GM21717 (cell line): ENCODE measurements around the gene ATF6.
"Not testable (repeated sequence)": the region's sequence is repeated elsewhere in the genome, so short reads cannot be mapped to it uniquely, and the experiment has no call there.

Source experiments
- ATAC-seq: cut with Tn5 transposase; IDR thresholded peaks from one replicate; pipeline ENCODE4 v1.9.1; 2021; ENCODE audit warnings: mild to moderate bottlenecking, moderate library complexity; ENCODE audit not compliant: unreplicated experiment

ATF6 gene

GRCh38 chr1:161733526-161733925 lies 32.6 kb upstream of the ATF6 start:
- ATAC-seq = no peak

- no peak for ATAC-seq
Observed at GRCh38 chr1:161735837-161736236, 30.3 kb upstream of the ATF6 start.

GRCh38 chr1:161736335-161736969 lies 29.7 kb upstream of the ATF6 start:
- no peak for ATAC-seq

- no peak for ATAC-seq
Observed at GRCh38 chr1:161737625-161738024, 28.5 kb upstream of the ATF6 start.

- ATAC-seq = peak; percentile 57
Observed at GRCh38 chr1:161738627-161739287, 27.4 kb upstream of the ATF6 start.

GRCh38 chr1:161739865-161740566 lies 26.1 kb upstream of the ATF6 start:
- no peak for ATAC-seq

GRCh38 chr1:161740921-161741320 lies 25.2 kb upstream of the ATF6 start:
- ATAC-seq = no peak

- no peak for ATAC-seq
Observed at GRCh38 chr1:161743231-161743630, 22.9 kb upstream of the ATF6 start.

- no peak for ATAC-seq
Observed at GRCh38 chr1:161747801-161748200, 18.3 kb upstream of the ATF6 start.

GRCh38 chr1:161749509-161750407 lies 16.4 kb upstream of the ATF6 start, which contains the start of gene DUSP12:
TSS of gene DUSP12 (plus strand) at chr1:161749786. CDS start at chr1:161749802, 16 bp downstream.
- peak; percentile 96 for ATAC-seq

GRCh38 chr1:161763522-161764098 lies 2.5 kb upstream of the ATF6 start:
- no peak for ATAC-seq

- no peak for ATAC-seq
Observed at GRCh38 chr1:161768461-161768860, 2.3 kb downstream of the ATF6 start.

GRCh38 chr1:161768986-161769672 lies 3.0 kb downstream of the ATF6 start:
- no peak for ATAC-seq

GRCh38 chr1:161769673-161770045 lies 3.5 kb downstream of the ATF6 start:
- not testable (repeated sequence) for ATAC-seq

- ATAC-seq = no peak
Observed at GRCh38 chr1:161770250-161770649, 4.1 kb downstream of the ATF6 start.

- ATAC-seq = no peak
Observed at GRCh38 chr1:161771161-161771560, 5.0 kb downstream of the ATF6 start.

GRCh38 chr1:161771973-161772372 lies 5.9 kb downstream of the ATF6 start:
- ATAC-seq = no peak

GRCh38 chr1:161772397-161772796 lies 6.3 kb downstream of the ATF6 start:
- no peak for ATAC-seq

- ATAC-seq = no peak
Observed at GRCh38 chr1:161773791-161774190, 7.7 kb downstream of the ATF6 start.

- ATAC-seq = no peak
Observed at GRCh38 chr1:161777261-161777660, 11.1 kb downstream of the ATF6 start.
